ENCODE results near the gene KRTAP29-1.
"Not testable (repeated sequence)": the region's sequence is repeated elsewhere in the genome, so short reads cannot be mapped to it uniquely, and the experiment has no call there.

The KRTAP29-1 gene, protein sequence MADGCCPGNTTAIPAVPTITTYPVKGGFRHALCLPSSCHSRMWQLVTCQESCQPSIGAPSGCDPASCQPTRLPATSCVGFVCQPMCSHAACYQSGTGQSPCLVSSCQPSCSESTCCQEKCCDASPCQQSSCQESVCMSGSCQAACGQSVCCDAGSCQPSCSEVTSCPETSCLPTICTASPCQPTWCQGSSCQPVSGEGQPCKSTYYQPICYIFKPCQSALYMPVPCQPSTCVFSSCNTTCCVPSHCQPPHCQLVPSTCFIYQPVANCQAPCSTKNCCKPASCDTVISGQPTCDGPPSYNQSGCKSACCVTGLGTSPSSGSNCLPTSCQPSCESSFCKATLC

GRCh38 chr17:41301916-41302901 is at the start of gene KRTAP29-1:
Gene KRTAP29-1 (minus strand): TSS chr17:41302851. CDS start chr17:41302851, 0 bp downstream.
- no peak for FAIRE-seq

- FAIRE-seq = no peak
Measured at GRCh38 chr17:41351177-41351576, 48.5 kb upstream of the KRTAP29-1 start.

- FAIRE-seq = not testable (repeated sequence)
Measured at GRCh38 chr17:41350381-41350878, 47.8 kb upstream of the KRTAP29-1 start, which contains the start of gene KRT33A. Gene KRT33A (minus strand): TSS chr17:41350828. CDS start chr17:41350767, 61 bp downstream.

GRCh38 chr17:41347869-41348760 is 45.5 kb upstream of the KRTAP29-1 start:
- no peak for FAIRE-seq

- FAIRE-seq = not testable (repeated sequence)
Measured at GRCh38 chr17:41346421-41346820, 43.8 kb upstream of the KRTAP29-1 start.

GRCh38 chr17:41345992-41346391 is 43.3 kb upstream of the KRTAP29-1 start:
- no peak for FAIRE-seq

DNA sequence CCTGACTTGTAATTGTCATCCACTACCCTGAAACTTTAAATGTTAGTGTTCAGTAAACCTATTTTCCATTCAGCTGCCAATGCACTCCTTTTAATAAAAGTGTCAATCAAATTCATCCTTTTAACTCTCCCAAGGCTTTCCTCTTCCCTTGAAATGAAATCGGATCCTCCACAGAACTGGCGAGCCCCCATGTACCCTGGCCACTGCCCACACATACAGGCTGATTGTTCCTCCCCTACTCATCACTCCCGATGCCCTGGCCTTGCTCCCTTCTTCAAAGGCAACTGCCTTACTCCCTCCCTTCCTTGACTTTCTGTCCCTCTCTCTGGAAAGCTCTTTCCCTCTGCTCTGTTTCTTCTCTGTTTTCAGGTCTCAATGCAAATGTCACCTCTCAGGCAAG is 40.4 kb upstream of the KRTAP29-1 start:
- no peak for FAIRE-seq

- no peak for FAIRE-seq
Measured at GRCh38 chr17:41340934-41341861, 38.5 kb upstream of the KRTAP29-1 start.

DNA sequence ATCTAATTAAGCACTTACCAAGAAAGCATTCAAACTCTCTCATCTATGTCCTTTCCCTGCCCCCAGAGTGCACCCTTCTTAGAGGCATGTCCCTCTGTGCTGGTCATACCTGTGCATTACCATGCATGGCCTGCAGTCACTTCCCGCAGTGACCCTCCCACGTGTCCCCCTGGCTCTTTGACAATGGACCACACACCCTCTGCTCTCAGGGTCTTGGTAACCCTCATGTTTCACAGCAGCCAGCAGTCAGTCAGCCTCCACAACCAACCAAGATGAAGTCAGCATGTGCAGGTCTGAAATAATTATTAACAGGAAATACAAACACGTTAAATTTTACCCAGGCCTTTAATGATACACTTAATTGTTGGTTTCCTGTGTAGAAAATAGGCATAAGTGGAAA is 37.8 kb upstream of the KRTAP29-1 start:
- no peak for FAIRE-seq

DNA sequence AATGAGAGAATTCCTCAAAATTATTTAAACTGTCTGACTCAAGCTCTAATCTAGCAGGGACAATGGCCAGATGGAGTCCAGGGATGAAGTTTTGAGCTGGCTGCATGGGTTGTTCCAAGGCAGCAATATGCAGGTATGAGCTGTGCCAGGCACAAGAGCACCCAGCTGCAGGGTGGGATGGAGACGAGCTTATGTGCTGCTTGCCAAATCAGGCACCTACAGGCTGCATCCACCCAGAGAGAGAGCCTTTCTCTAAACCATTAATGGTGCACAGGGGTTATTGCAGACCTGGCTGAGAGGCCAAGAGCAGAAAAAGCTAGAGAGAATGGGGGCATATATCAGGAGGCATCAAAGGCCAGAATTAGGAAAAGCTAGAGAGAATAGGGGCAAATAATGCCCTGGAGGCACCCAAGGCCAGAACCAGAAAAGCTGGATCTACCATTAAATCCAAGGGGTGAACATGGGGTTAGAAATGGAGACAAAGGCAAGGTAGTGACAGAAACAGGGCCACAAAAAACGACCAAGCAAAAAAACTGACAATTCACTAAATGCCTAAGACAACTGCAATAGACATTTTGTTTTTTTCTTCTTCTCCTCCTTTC is 37.0 kb upstream of the KRTAP29-1 start:
- no peak for FAIRE-seq

DNA sequence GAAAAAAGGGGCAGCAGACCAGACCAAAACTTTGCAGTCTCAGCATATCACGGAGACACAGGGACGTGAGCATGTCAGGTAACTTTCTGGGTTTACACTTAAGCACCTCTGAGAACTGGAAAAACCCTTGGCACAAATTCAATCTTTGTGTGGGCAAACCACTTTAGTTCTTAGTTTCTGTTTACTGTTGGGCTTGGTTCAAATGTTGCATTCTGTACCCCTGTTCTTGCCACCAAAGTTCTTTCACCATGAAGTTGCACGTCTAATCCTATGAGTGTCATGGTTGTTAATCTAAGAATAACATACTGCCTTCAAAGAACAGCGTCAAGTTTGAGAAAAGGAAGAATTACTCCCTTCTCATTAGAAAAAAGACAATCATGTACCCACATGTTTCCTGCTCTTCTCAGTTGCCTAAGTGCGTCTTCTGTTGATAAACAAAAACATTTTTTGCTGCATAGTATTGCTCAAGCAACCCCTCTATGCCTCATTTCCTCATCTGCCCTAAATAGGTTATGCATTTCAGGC is 36.4 kb upstream of the KRTAP29-1 start:
- peak; percentile 50 for FAIRE-seq

DNA sequence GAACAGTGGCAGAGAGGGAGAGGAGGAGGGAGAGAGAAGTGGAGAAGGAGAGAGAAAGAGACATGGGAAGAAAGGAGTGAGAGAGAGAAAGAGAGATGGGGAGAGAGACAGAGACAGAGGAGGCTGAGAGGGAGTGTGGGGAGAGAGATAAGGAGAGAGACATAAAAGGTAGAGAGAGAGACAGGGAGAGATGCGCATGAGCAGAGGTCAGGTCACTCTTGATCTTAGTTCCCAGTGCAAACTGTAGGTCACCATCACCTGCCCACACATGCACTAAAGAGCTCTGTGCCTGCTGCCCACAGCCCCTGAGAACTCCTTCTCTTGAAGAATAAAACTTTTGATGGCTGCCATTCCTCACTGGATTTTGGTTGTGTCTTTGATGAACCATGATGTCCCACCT is 33.1 kb upstream of the KRTAP29-1 start:
- no peak for FAIRE-seq

GRCh38 chr17:41334385-41335305 is 32.0 kb upstream of the KRTAP29-1 start:
- FAIRE-seq = no peak

DNA sequence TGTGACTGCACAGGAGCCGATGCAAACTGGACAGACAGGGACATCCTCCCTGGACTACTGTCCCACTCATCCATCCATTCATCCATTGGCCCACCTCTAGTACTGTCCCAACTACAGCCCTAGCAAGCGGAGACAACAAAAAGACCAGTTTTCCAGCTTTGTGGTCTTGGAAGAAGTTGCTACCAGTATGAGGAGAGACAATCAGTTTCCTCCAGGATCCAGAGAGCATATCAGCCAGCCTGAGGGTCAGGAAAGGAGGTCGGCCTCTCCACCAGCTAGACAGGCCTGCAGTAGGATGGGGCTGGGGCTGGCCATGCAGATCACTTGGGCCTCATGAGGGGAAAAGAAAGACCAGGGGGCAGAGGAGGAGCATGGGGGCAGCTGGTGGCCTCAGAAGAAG is 31.2 kb upstream of the KRTAP29-1 start:
- FAIRE-seq = no peak

GRCh38 chr17:41333098-41333497 is 30.4 kb upstream of the KRTAP29-1 start:
- FAIRE-seq = no peak

DNA sequence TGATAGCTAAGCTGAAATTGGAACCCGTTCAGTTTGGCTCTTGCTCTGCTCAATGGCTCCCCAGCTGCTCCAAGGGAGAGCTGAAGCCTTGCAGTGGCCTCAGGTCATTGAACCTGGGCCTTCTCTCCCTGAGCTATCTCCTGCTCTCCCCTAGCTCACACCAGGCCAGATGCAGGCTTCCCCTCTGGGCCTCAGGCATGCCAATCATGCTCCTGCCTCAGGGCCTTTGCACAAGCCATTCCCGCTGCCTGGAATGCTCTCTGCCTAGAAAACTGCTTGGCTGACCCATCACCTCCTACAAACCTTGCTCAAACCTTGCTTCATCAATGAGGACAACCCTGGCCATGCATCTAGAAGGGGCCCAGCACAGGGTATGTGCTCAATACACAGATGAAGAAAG is 29.6 kb upstream of the KRTAP29-1 start:
- no peak for FAIRE-seq

DNA sequence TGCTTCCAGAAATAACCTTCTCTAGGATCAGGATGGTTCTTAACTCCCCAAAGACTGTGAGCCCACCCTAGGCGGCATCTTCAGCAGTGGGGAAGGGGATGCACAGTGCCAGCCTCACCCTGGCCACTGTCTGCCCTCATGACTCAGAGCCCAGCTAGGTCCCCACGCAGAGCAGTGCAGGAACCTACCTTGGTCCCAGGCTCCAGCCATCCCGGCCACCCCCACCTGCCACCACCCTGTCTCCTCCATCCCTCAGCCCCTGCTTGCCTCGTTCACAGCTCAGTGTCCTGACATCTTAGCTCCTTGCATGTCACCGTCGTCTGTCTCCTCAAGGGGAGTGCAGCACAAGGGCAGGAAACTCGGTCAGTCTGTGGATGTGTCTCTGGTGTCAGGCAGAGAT is 29.0 kb upstream of the KRTAP29-1 start:
- FAIRE-seq = no peak

- no peak for FAIRE-seq
Measured at GRCh38 chr17:41329279-41329948, 26.8 kb upstream of the KRTAP29-1 start.

- FAIRE-seq = no peak
Measured at GRCh38 chr17:41328207-41328606, 25.6 kb upstream of the KRTAP29-1 start.

All from endometrium (tissue), 2 donors.